GM18507 (cell line): Measurements from ENCODE around the gene HMOX2.

Experiments used
- DNase-seq: peaks from one replicate; pipeline ENCODE4 v3.0.0; 2011; ENCODE audit warnings: low read depth; ENCODE audit not compliant: insufficient read length; ENCODE audit errors: extremely low spot score
- FAIRE-seq: peaks from 2 replicates; lab custom pipeline; 2011; peaks lifted over from hg19 to GRCh38; lab: Jason Lieb, UNC

The HMOX2 gene

GRCh38 chr16:4517812-4518680, 41.8 kb downstream of the HMOX2 start:
- DNase-seq (no peak), FAIRE-seq (peak; percentile 18)

GRCh38 chr16:4519274-4520058, 43.3 kb downstream of the HMOX2 start:
- DNase-seq (no peak), FAIRE-seq (no peak)

DNA sequence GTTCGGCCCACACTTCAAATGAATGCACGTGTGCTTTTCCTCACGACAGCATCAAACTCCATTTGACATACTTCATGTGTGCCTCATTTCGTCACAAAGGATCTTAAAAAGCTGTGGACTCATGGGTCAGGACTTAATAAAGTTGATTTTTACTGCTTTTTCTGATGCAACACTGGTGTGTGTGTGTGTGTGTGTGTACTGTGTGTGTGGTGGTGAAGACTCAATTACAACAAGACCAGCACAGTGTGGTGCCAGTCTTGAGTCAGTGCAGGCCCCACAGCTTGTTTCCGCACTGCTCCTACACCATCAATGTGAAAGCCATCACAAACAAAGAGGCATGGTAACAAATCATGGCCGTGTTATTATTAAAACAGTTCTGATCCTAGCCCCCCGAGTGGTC, 44.7 kb downstream of the HMOX2 start:
- FAIRE-seq: no peak
- DNase-seq: no peak

DNA sequence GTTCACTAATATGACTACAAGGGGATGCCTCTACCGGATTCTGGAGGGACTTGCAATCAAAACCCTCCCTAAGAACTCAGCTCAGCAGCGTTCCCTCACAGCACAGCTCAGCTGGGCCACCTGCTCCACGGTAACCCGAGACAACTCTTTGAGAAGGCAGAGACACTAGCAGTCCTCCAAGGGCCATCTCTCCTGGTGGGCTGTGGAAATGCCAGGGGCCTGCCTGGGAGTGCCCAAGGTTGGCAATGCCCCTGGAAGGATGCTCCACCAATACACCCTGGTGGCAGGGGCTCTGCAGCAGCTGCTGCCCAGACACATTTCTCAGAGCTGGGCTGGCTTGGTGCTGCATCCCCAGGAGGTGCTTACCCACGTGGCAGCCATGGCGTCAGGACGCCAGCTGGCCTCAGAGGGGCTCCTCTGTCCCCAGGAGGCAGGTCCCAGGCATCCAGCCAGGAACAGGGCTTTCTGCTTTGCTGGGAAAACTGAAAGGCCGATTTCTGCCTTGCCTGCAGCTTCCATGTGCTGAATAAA, 45.9 kb downstream of the HMOX2 start:
- DNase-seq (no peak), FAIRE-seq (no peak)

GRCh38 chr16:4523686-4524085, 47.5 kb downstream of the HMOX2 start:
- DNase-seq (no peak), FAIRE-seq (no peak)

DNA sequence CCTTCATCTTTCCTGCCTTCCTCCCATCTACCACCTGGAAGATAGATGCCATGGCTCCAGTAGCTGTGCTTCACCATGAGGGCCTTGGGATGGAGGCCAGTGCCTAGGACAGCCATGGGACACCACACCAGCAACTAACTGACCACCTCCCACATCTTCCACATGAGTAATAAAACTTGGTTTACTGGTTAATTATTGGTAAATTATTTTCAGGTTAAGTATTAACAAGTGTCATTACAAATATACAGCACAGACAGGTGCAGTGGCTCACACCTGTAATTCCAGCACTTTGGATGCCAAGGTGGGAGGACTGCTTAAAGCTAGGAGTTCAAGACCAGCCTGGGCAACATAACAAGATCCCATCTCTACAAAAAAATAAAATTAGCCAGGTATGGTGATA, 48.4 kb downstream of the HMOX2 start:
- FAIRE-seq (no peak), DNase-seq (no peak)

- no peak for DNase-seq
- no peak for FAIRE-seq
Observed at GRCh38 chr16:4525069-4525468, 48.9 kb downstream of the HMOX2 start.

- DNase-seq (no peak), FAIRE-seq (no peak)
Observed at GRCh38 chr16:4525634-4526277, 49.6 kb downstream of the HMOX2 start.

GRCh38 chr16:4529085-4530060, 53.2 kb downstream of the HMOX2 start:
- no peak for FAIRE-seq
- DNase-seq: no peak

DNA sequence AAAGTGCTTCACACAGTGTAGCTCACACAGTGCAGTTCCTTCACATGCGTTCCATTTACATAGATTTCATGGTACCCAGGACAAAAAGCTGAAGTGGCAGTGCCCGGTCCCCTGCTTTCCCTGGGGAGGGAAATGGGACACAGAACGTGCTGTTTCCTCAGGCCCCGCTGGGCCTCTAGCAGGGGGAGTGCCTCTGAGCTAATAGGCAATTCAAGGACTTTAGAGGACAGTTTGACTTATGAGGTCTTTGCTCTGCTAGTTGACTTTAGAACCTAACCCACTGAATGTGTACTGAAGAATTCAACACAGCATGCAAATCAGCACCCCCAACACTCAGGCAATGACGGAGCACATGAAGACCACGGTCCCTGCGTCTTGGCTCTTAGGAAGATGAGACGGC, 55.6 kb downstream of the HMOX2 start:
- DNase-seq: no peak
- FAIRE-seq: no peak

GRCh38 chr16:4532238-4532637, 56.0 kb downstream of the HMOX2 start:
- no peak for FAIRE-seq
- DNase-seq: no peak

DNA sequence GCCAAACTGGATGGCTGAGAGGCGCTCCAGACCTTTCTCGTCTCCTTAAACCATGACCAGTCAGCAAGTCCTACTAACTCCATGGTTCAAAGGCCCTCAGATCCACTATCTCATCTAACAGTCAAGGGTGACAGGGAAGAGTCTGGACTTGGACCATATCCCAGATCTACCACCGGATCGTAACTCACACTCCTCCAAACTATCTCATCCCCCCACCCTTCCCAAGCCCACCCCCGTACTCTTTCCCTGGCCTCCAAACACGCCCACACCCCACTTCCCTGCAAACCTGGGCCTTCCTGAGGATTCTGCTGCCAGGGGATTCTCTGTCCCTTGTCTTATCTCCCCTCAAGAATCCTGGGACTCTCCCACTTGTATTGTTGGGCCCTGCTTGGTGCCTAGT, 57.3 kb downstream of the HMOX2 start:
- FAIRE-seq (no peak), DNase-seq (no peak)

- DNase-seq: no peak
- FAIRE-seq: no peak
Observed at GRCh38 chr16:4534151-4534790, 58.1 kb downstream of the HMOX2 start.

- no peak for DNase-seq
- no peak for FAIRE-seq
Observed at GRCh38 chr16:4535627-4536108, 59.5 kb downstream of the HMOX2 start.

- no peak for FAIRE-seq
- DNase-seq: no peak
Observed at GRCh38 chr16:4536391-4537106, 60.4 kb downstream of the HMOX2 start.

DNA sequence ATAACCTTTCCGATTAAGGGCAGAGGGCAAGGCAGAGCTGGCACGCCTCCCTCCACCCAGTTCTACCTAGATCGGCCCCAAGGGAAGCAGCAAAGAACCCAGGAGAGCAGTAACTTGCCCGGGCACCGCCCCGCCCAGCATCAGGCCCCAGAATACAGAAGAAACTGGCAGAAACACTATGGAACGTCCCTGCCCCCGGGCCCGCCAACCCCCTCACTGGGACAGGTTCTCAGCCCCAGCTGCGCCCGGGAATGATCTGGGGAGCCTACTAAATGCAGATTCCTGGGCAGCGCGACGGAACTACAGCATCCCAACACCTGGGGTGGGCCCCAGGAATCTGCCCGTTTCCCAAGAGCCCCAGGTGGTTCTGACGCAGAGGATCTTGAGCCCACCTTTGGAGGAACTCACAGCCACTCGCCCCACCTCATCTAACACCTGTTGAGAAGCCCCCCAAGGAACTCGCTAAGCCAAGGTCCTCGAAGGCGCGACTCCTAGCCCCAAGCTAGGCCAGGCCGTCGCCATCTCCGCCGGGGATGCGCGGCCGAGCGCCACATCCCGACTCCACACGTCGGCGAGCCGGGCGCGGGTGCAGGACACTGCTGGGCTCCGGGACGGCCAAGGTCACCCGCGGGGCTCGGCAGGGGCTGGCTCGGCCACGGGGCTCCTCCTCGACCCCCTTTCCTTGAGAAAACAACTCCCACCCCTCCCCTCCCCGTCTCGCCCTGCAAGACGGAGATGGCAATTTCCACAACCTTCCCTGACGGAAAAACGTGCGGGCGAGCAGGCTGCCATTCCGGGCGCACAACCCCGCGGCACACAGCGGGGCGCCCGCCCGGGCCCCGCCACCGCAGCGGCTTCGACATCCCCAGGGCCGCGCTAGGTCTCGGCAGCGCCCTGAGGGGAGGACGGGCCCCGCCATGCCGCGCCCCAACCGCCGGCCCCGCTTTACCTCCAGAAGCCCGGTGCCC, 61.5 kb downstream of the HMOX2 start:
- DNase-seq: no peak
- no peak for FAIRE-seq
